Measurements from ENCODE around the gene SRC.

GRCh38 chr20:37363221-37364012 is 17.5 kb downstream of the SRC start:
- TF ChIP-seq CTCF (IDR thresholded peaks at IDR 0.05) (no peak), POLR2A (IDR thresholded peaks at IDR 0.05) (no peak)

All from body of pancreas (tissue), 4 donors.